Tongue (tissue), 2 donors: ENCODE results near the gene FOXJ3. TPM values are rescaled to one million over a fixed set of nuclear protein-coding genes. Genes with fewer than 3 reads are reported as not detected.

Experiments used
- DNase-seq: peaks from one replicate; pipeline ENCODE4 v3.0.0-alpha.2; 2015
- total RNA-seq: library from RNA; depleted of rRNA; stranded (reverse); fragments of >200 nt; gene quantifications from one replicate; pipeline ENCODE4 v1.2.3, GENCODE V29; 2014

Gene FOXJ3
- 42.3 TPM for total RNA-seq

- DNase-seq = peak; percentile 97
These were observed at the start of gene FOXJ3 for GRCh38 chr1:42335050-42335808. FOXJ3 (minus strand) TSS chr1:42335235; CDS start chr1:42311093, 24,142 bp downstream.

GRCh38 chr1:42381280-42381673, 46.2 kb upstream of the FOXJ3 start:
- DNase-seq = no peak

GRCh38 chr1:42380586-42381279, 45.7 kb upstream of the FOXJ3 start, which contains the start of gene RIMKLA:
RIMKLA (plus strand) TSS chr1:42380792; CDS start chr1:42380935, 143 bp downstream.
- DNase-seq = peak; percentile 72

- peak; percentile 30 for DNase-seq
These were observed 45.0 kb upstream of the FOXJ3 start for GRCh38 chr1:42379794-42380585.

- no peak for DNase-seq
These were observed 37.8 kb upstream of the FOXJ3 start for GRCh38 chr1:42372796-42373195.

GRCh38 chr1:42370876-42371549, 36.0 kb upstream of the FOXJ3 start:
- no peak for DNase-seq

GRCh38 chr1:42369471-42369870, 34.4 kb upstream of the FOXJ3 start:
- no peak for DNase-seq

GRCh38 chr1:42368096-42368795, 33.2 kb upstream of the FOXJ3 start:
- no peak for DNase-seq

GRCh38 chr1:42365118-42365517, 30.1 kb upstream of the FOXJ3 start:
- DNase-seq = no peak

- no peak for DNase-seq
These were observed 29.5 kb upstream of the FOXJ3 start for GRCh38 chr1:42364542-42364941.

- DNase-seq = no peak
These were observed 29.1 kb upstream of the FOXJ3 start for GRCh38 chr1:42364089-42364488.

GRCh38 chr1:42359466-42359865, 24.4 kb upstream of the FOXJ3 start:
- no peak for DNase-seq

- DNase-seq = no peak
These were observed 23.8 kb upstream of the FOXJ3 start for GRCh38 chr1:42358791-42359190.

GRCh38 chr1:42350086-42350485, 15.1 kb upstream of the FOXJ3 start:
- no peak for DNase-seq

GRCh38 chr1:42348498-42348897, 13.5 kb upstream of the FOXJ3 start:
- DNase-seq = no peak

- DNase-seq = no peak
These were observed 8.0 kb upstream of the FOXJ3 start for GRCh38 chr1:42343049-42343448.

- DNase-seq = no peak
These were observed 5.9 kb upstream of the FOXJ3 start for GRCh38 chr1:42340901-42341300.

- peak; percentile 72 for DNase-seq
These were observed 5.1 kb upstream of the FOXJ3 start for GRCh38 chr1:42340093-42340492.

GRCh38 chr1:42336978-42337377, 1.9 kb upstream of the FOXJ3 start:
- no peak for DNase-seq

- DNase-seq = no peak
These were observed 929 bp upstream of the FOXJ3 start for GRCh38 chr1:42335809-42336518.
